ENCODE measurements around the gene ANKRD50.

DNA sequence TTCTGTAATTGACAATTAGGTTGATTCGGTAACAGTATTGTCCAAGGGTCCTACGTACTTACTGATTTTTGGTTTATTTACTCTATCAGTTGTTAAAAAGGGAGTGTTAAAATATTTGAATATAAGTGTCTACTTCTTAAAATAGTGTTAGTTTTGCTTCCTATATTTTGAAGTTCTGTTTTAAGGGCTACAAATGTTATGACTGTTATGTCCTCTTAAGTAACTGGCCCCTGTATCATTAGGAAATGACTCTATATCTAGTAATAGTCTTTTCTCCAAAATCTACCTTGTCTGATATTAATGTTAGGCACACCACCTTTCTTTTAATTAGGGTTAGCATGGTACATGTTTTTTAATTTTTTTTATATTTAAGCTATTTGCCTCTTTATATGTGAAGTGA is 30.1 kb downstream of the ANKRD50 start:
- TF ChIP-seq, protein P1, sequence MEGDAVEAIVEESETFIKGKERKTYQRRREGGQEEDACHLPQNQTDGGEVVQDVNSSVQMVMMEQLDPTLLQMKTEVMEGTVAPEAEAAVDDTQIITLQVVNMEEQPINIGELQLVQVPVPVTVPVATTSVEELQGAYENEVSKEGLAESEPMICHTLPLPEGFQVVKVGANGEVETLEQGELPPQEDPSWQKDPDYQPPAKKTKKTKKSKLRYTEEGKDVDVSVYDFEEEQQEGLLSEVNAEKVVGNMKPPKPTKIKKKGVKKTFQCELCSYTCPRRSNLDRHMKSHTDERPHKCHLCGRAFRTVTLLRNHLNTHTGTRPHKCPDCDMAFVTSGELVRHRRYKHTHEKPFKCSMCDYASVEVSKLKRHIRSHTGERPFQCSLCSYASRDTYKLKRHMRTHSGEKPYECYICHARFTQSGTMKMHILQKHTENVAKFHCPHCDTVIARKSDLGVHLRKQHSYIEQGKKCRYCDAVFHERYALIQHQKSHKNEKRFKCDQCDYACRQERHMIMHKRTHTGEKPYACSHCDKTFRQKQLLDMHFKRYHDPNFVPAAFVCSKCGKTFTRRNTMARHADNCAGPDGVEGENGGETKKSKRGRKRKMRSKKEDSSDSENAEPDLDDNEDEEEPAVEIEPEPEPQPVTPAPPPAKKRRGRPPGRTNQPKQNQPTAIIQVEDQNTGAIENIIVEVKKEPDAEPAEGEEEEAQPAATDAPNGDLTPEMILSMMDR (IDR thresholded peaks at IDR 0.05), result no peak
- TF ChIP-seq POLR2A (IDR thresholded peaks at IDR 0.05), result no peak
